ENCODE data around the gene AARS1. TPM values are rescaled to one million over a fixed set of nuclear protein-coding genes. Genes with fewer than 3 reads are reported as not detected.

Gene AARS1
- total and polyA plus RNA-seq, 10 of the 15 experiments (the other 5 are each of a cell fraction or from before 2014, with no cell fraction given): 21.5 to 143 (median 96.9) TPM

DNA sequence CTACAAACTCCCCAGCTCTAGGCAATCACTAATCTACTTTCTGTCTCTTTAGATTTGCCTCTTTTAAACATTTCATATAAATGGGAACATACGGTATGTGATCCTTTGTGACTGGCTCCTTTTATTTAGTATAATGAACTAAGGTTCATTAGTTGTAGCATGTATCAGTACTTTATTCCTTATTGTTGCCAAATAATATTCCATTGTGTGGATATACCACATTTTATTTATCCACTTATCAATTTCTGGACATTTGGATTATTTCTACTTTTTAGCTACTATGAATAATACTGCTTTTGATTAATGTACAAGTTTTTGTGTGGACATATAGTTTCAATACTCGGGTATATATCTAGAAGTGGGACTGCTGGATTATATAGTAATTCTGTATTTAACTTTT, 17.6 kb upstream of the AARS1 start:
- H3K27me3 ChIP-seq (replicated peaks in 1 of 2; ENCODE audit: control insufficient read depth in 2 of 2, insufficient read depth in 2 of 2, low read length in 1 of 2): no peaks in the 10 kb centered on the region
- ChIA-PET RAD21 (ENCODE audit: unreplicated experiment) (interaction anchor here (0.6 kb wide), 1 partner anchor 1156 kb away, joined by 3 read pairs; no protein-coding TSS in a partner anchor), CTCF (interaction anchor here (1.0 to 1.3 kb wide), 2 partner anchors 16 to 32 kb away, joined by 3 read pairs; no protein-coding TSS in a partner anchor), POLR2A (interaction anchor here (1.3 to 1.6 kb wide), 2 partner anchors 18 kb away, joined by 3 to 4 read pairs; partner anchors contain the start of gene AARS1), SMC1A (ENCODE audit: uncharacterized antibody, unreplicated experiment) (interaction anchor here (0.7 to 1.5 kb wide), 4 partner anchors 9 to 25 kb away, joined by 3 read pairs; no protein-coding TSS in a partner anchor)
- H3K4me3 ChIP-seq: no peak overlapping the region
- H3K27ac ChIP-seq (ENCODE audit: control insufficient read depth, insufficient read depth): no peak overlapping the region
- H3K9me3 ChIP-seq (replicated peaks; ENCODE audit: control insufficient read depth, insufficient read depth, low read length): no peaks in the 10 kb centered on the region
- DNase-seq (ENCODE audit: low read depth, low spot score) (no peak), FAIRE-seq (no peak), ATAC-seq (no peak)
- no peak overlapping the region for H3K9ac ChIP-seq (ENCODE audit: control insufficient read depth, insufficient read depth, low read length)
- no peak for TF ChIP-seq SMARCA5 (IDR thresholded peaks at IDR 0.05)
- no peak for TF ChIP-seq NBN (IDR thresholded peaks at IDR 0.05)
- BruUV-seq (replicated peaks): TSS peak; percentile 6
- intact Hi-C loops (cut with micrococcal nuclease; ENCODE audit: unreplicated experiment): no loop called here
- in situ Hi-C loops (cut with MboI): no loop called here
- no peak overlapping the region for H2AFZ ChIP-seq (ENCODE audit: control insufficient read depth, low read depth, low read length)
- WGBS (ENCODE audit: insufficient coverage, insufficient replicate concordance, low lambda C conversion rate, missing lambda C conversion rate): 96% methylated on average over 2 of the region's 2 CpGs
- peaks cover 20% of the 10 kb centered on the region for H3K79me2 ChIP-seq (ENCODE audit: control insufficient read depth, insufficient read depth, low read length)
- 0 out of 4 replicates have a peak, but pooled peaks cover 0 to 3% of the 10 kb centered on the region in 2 experiments for H3K36me3 ChIP-seq (ENCODE audit: control insufficient read depth in 2 of 2, insufficient read depth in 2 of 2, low read length in 1 of 2)
- no peak overlapping the region for H3K4me2 ChIP-seq (ENCODE audit: control insufficient read depth, insufficient read depth)
- peaks cover 4% of the 10 kb centered on the region for H3K4me1 ChIP-seq (ENCODE audit: control insufficient read depth, insufficient read depth, low read length)
- no peaks in the 10 kb centered on the region for H4K20me1 ChIP-seq (ENCODE audit: control insufficient read depth, insufficient read depth)

- Histone ChIP-seq H2AFZ (ENCODE audit: control insufficient read depth, low read depth, low read length) (no peak overlapping the region), H3K4me2 (ENCODE audit: control insufficient read depth, insufficient read depth) (peak overlapping the region; percentile 71), H3K27ac (ENCODE audit: control insufficient read depth, insufficient read depth) (peak overlapping the region; percentile 58), H4K20me1 (ENCODE audit: control insufficient read depth, insufficient read depth) (no peaks in the 10 kb centered on the region), H3K27me3 (replicated peaks in 1 of 2; ENCODE audit: control insufficient read depth in 2 of 2, insufficient read depth in 2 of 2, low read length in 1 of 2) (no peaks in the 10 kb centered on the region), H3K4me1 (ENCODE audit: control insufficient read depth, insufficient read depth, low read length) (peaks cover 5% of the 10 kb centered on the region), H3K9ac (ENCODE audit: control insufficient read depth, insufficient read depth, low read length) (peak overlapping the region; percentile 54), H3K4me3 (peak overlapping the region; percentile 37; the same call in 1 of the 2 replicates), H3K79me2 (ENCODE audit: control insufficient read depth, insufficient read depth, low read length) (peaks cover 32% of the 10 kb centered on the region), H3K36me3 (ENCODE audit: control insufficient read depth in 2 of 2, insufficient read depth in 2 of 2, low read length in 1 of 2) (0 out of 4 replicates have a peak, but pooled peaks cover 0 to 3% of the 10 kb centered on the region in 2 experiments), H3K9me3 (replicated peaks; ENCODE audit: control insufficient read depth, insufficient read depth, low read length) (peaks cover 6% of the 10 kb centered on the region; the same call in 1 of the 3 replicates)
- 0 out of 2 replicates have a peak, but pooled peaks have one; percentile 2 for TF ChIP-seq NBN (IDR thresholded peaks at IDR 0.05)
- TF ChIP-seq NFYA (IDR thresholded peaks at IDR 0.05; ENCODE audit: borderline replicate concordance, low read depth, low read length): no peak
- WGBS (ENCODE audit: insufficient coverage, insufficient replicate concordance, low lambda C conversion rate, missing lambda C conversion rate): 10% methylated on average over 3 of the region's 3 CpGs
- ATAC-seq (peak; percentile 52), FAIRE-seq (no peak), DNase-seq (ENCODE audit: low read depth, low spot score) (no peak)
- BruUV-seq (replicated peaks): no TSS peak
- intact Hi-C loops (cut with micrococcal nuclease; ENCODE audit: unreplicated experiment) (no loop called here), in situ Hi-C loops (cut with MboI) (no loop called here)
- POLR2A ChIA-PET: no interaction called here
- CTCF ChIA-PET: no interaction called here
- RAD21 ChIA-PET (ENCODE audit: unreplicated experiment): interaction anchor here (1.2 kb wide), 1 partner anchor 16 kb away, joined by 4 read pairs; the partner anchor contains the start of gene AARS1
- SMC1A ChIA-PET (ENCODE audit: uncharacterized antibody, unreplicated experiment): interaction anchor here (0.7 kb wide), 1 partner anchor 32 kb away, joined by 3 read pairs; no protein-coding TSS in a partner anchor
Observed at GRCh38 chr16:70304892-70305448, 15.7 kb upstream of the AARS1 start.
